Measurements from ENCODE around the gene DOK4.

DOK4 gene

DNA sequence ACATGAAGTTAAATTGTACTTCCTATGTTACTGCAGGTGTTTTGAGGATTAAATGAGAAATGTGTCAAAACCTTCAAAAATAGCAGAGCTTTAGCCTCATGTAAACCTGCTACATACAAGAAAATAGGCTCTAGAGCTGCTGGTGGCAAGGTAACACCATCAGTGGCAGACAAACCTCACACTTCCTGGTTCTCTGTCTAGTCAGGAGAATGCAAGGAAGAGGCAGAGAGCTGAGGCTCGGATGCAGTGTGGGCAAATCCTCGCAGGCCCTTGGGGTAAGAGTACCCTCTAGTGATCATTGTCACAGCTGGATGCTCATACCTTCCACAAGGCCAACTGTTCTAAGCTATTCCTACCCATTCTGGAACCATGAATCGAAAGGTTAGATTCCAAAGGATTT is 53.3 kb downstream of the DOK4 start:
- H3K9ac ChIP-seq (ENCODE audit: low read depth, low read length): no peak overlapping the region
- H3K36me3 ChIP-seq (ENCODE audit: control insufficient read depth, insufficient read depth, low read length): peaks cover 91% of the 10 kb centered on the region
- H3K27ac ChIP-seq (ENCODE audit: low read depth, low read length): no peak overlapping the region
- no peaks in the 10 kb centered on the region for H3K27me3 ChIP-seq (ENCODE audit: control insufficient read depth, insufficient read depth, low read length)
- H3K4me1 ChIP-seq (ENCODE audit: control insufficient read depth, insufficient read depth, low read length): no peaks in the 10 kb centered on the region
- H3K4me3 ChIP-seq (ENCODE audit: low read depth, low read length): no peak overlapping the region
- no peaks in the 10 kb centered on the region for H3K9me3 ChIP-seq (ENCODE audit: control insufficient read depth, insufficient read depth, low read length)

DNA sequence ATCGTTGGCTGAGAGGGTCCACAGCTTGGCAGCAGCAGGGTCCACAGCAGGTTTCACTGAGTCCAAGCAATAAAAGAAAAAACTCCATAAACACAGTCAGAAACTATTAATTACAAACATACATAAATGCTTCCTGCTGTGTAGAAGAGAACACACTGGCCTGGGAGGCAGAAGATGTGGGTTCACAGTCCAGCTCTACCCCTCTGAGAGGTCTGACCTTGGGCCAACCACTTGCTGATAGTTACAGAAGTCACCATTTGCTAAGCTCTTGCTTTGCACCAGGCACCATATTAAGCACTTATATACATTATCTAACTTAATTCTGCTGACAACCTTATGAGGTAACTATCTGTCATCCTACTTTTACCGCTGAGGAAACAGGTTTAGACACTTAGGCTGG is 53.8 kb downstream of the DOK4 start:
- Histone ChIP-seq H3K27ac (ENCODE audit: low read depth, low read length) (no peak overlapping the region), H3K9me3 (ENCODE audit: control insufficient read depth, insufficient read depth, low read length) (no peaks in the 10 kb centered on the region), H3K36me3 (ENCODE audit: control insufficient read depth, insufficient read depth, low read length) (peaks cover 92% of the 10 kb centered on the region)

GRCh38 chr16:57430955-57431354 is 55.3 kb downstream of the DOK4 start:
- Histone ChIP-seq H3K9me3 (ENCODE audit: control insufficient read depth, insufficient read depth, low read length) (no peaks in the 10 kb centered on the region), H3K4me3 (ENCODE audit: low read depth, low read length) (no peak overlapping the region), H3K4me1 (ENCODE audit: control insufficient read depth, insufficient read depth, low read length) (no peaks in the 10 kb centered on the region), H3K36me3 (ENCODE audit: control insufficient read depth, insufficient read depth, low read length) (peaks cover 85% of the 10 kb centered on the region), H3K27me3 (ENCODE audit: control insufficient read depth, insufficient read depth, low read length) (no peaks in the 10 kb centered on the region), H3K9ac (ENCODE audit: low read depth, low read length) (no peak overlapping the region), H3K27ac (ENCODE audit: low read depth, low read length) (no peak overlapping the region)

More for the DNA sequence above, 53.8 kb downstream of the DOK4 start:
- Histone ChIP-seq H3K9ac (ENCODE audit: low read depth, low read length) (no peak overlapping the region), H3K4me1 (ENCODE audit: control insufficient read depth, insufficient read depth, low read length) (no peaks in the 10 kb centered on the region), H3K27me3 (ENCODE audit: control insufficient read depth, insufficient read depth, low read length) (no peaks in the 10 kb centered on the region), H3K4me3 (ENCODE audit: low read depth, low read length) (no peak overlapping the region)

DNA sequence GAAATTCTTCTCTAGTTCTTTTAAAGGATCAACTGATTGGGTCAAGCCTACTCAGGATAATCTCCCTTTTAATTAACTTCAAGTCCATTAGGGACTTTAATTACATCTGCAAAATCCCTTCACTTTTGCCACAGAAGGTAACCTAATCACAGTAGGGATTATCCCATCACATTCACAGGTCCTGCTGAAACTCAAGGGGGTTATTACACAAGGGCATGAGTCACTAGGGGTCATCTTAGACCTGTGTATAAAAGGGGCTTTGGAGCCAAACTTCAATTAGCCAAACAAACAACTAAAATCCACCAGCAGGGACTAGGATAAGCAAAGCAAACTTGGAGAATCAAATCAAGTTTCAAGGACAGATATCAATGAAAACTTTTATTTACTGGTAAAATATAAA is 58.5 kb downstream of the DOK4 start:
- Histone ChIP-seq H3K27ac (ENCODE audit: low read depth, low read length) (no peak overlapping the region), H3K9me3 (ENCODE audit: control insufficient read depth, insufficient read depth, low read length) (no peaks in the 10 kb centered on the region), H3K36me3 (ENCODE audit: control insufficient read depth, insufficient read depth, low read length) (peaks cover 55% of the 10 kb centered on the region), H3K4me1 (ENCODE audit: control insufficient read depth, insufficient read depth, low read length) (no peaks in the 10 kb centered on the region), H3K27me3 (ENCODE audit: control insufficient read depth, insufficient read depth, low read length) (no peaks in the 10 kb centered on the region), H3K9ac (ENCODE audit: low read depth, low read length) (no peak overlapping the region), H3K4me3 (ENCODE audit: low read depth, low read length) (no peak overlapping the region)

DNA sequence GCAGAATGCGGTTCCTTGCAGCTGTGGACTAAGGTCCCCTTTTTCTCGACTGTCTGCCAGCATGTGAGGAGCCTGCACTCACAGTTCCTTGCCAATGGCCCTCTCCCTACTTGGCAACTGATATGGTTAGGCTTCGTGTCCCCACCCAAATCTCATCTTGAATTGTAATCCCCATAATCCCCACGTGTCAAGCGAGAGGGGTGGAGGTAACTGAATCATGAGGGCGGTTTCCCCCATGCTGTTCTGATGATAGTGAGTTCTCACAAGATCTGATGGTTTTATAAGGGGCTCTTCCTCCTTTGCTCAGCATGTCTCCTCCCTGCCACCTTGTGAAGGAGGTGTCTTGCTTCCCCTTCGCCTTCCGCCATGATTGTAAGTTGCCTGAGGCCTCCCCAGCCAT is 59.0 kb downstream of the DOK4 start:
- Histone ChIP-seq H3K27me3 (ENCODE audit: control insufficient read depth, insufficient read depth, low read length) (no peaks in the 10 kb centered on the region), H3K4me1 (ENCODE audit: control insufficient read depth, insufficient read depth, low read length) (no peaks in the 10 kb centered on the region), H3K36me3 (ENCODE audit: control insufficient read depth, insufficient read depth, low read length) (peaks cover 50% of the 10 kb centered on the region), H3K4me3 (ENCODE audit: low read depth, low read length) (no peak overlapping the region), H3K27ac (ENCODE audit: low read depth, low read length) (no peak overlapping the region), H3K9me3 (ENCODE audit: control insufficient read depth, insufficient read depth, low read length) (no peaks in the 10 kb centered on the region), H3K9ac (ENCODE audit: low read depth, low read length) (no peak overlapping the region)

- no peak overlapping the region for H3K27ac ChIP-seq (ENCODE audit: low read depth, low read length)
- no peaks in the 10 kb centered on the region for H3K4me1 ChIP-seq (ENCODE audit: control insufficient read depth, insufficient read depth, low read length)
These were observed 59.9 kb downstream of the DOK4 start for GRCh38 chr16:57426356-57426755.

DNA sequence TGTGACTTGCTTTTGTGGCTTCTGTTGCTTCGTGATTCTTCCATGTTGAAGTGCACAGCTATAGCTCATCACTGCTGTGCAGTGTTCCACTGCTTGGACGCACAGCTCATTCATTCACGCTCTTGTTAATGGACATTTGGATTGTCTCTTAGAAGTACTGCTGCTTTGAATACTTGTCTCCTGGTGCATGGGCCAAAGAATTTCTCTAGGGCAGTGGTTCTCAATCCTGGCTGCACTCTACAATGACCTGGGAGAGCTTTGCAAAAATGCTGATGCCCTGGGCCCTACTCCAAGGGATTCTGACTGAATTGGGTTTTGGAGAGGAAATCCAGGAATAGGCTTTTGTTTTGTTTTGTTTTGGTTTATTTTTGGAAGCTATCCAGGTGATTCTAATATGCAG is 61.7 kb downstream of the DOK4 start:
- H3K27ac ChIP-seq (ENCODE audit: low read depth, low read length): no peak overlapping the region
- H3K9ac ChIP-seq (ENCODE audit: low read depth, low read length): no peak overlapping the region
- H3K4me3 ChIP-seq (ENCODE audit: low read depth, low read length): no peak overlapping the region
- no peaks in the 10 kb centered on the region for H3K27me3 ChIP-seq (ENCODE audit: control insufficient read depth, insufficient read depth, low read length)
- no peaks in the 10 kb centered on the region for H3K9me3 ChIP-seq (ENCODE audit: control insufficient read depth, insufficient read depth, low read length)
- peaks cover 24% of the 10 kb centered on the region for H3K36me3 ChIP-seq (ENCODE audit: control insufficient read depth, insufficient read depth, low read length)
- no peaks in the 10 kb centered on the region for H3K4me1 ChIP-seq (ENCODE audit: control insufficient read depth, insufficient read depth, low read length)

More at GRCh38 chr16:57426356-57426755, 59.9 kb downstream of the DOK4 start:
- Histone ChIP-seq H3K36me3 (ENCODE audit: control insufficient read depth, insufficient read depth, low read length) (peaks cover 40% of the 10 kb centered on the region), H3K4me3 (ENCODE audit: low read depth, low read length) (no peak overlapping the region), H3K27me3 (ENCODE audit: control insufficient read depth, insufficient read depth, low read length) (no peaks in the 10 kb centered on the region), H3K9ac (ENCODE audit: low read depth, low read length) (no peak overlapping the region), H3K9me3 (ENCODE audit: control insufficient read depth, insufficient read depth, low read length) (no peaks in the 10 kb centered on the region)

GRCh38 chr16:57423152-57423551 is 63.1 kb downstream of the DOK4 start:
- Histone ChIP-seq H3K4me3 (ENCODE audit: low read depth, low read length) (no peak overlapping the region), H3K27ac (ENCODE audit: low read depth, low read length) (no peak overlapping the region), H3K27me3 (ENCODE audit: control insufficient read depth, insufficient read depth, low read length) (no peaks in the 10 kb centered on the region), H3K4me1 (ENCODE audit: control insufficient read depth, insufficient read depth, low read length) (no peaks in the 10 kb centered on the region), H3K9ac (ENCODE audit: low read depth, low read length) (no peak overlapping the region), H3K9me3 (ENCODE audit: control insufficient read depth, insufficient read depth, low read length) (no peaks in the 10 kb centered on the region), H3K36me3 (ENCODE audit: control insufficient read depth, insufficient read depth, low read length) (peaks cover 12% of the 10 kb centered on the region)

DNA sequence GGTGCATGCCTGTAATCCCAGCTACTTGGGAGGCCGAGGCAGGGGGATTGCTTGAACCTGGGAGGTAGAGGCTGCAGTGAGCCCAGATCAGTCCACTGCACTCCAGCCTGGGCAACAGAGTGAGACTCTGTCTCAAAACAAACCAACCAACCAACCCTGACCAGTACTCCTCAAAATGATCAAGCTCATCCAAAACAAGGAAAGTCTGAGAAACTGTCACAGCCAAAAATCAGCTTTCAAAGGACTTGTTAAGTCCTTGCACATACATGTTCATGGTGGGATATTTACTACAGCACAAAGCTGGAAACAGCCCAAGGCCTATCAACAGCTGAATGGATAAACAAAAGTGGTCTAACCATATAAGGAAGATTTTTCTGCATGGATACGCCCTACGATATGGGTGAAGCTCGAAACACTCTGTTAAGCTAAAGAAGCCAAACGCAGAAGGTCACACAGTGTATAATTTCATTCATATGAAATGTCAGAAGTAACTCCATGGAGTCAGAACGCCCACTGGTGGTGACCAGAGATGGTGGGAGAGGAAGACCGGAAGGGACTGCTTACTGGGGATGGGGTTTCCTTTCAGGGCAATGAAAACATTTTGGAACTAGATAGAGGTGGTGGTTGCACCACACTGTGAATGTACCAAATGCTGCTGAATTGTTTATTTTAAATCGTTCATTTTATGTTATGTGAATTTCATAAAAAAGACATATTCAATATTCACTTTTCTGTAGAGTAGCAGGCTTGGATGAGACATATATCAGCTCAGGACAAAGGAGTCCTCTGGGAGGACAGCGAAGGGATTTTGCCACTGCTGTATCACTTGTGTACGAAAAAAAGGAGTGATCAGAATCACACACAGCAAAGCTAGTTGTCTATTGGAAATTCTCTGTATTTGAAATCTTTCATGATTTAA is 64.0 kb downstream of the DOK4 start:
- no peak overlapping the region for H3K9ac ChIP-seq (ENCODE audit: low read depth, low read length)
- H3K9me3 ChIP-seq (ENCODE audit: control insufficient read depth, insufficient read depth, low read length): no peaks in the 10 kb centered on the region
- H3K4me3 ChIP-seq (ENCODE audit: low read depth, low read length): no peak overlapping the region
- H3K4me1 ChIP-seq (ENCODE audit: control insufficient read depth, insufficient read depth, low read length): no peaks in the 10 kb centered on the region
- no peak overlapping the region for H3K27ac ChIP-seq (ENCODE audit: low read depth, low read length)
- 0 out of 2 replicates have a peak, but pooled peaks cover 3% of the 10 kb centered on the region for H3K36me3 ChIP-seq (ENCODE audit: control insufficient read depth, insufficient read depth, low read length)
- H3K27me3 ChIP-seq (ENCODE audit: control insufficient read depth, insufficient read depth, low read length): no peaks in the 10 kb centered on the region
